AG09309 (cell line): ENCODE data around the gene BCORL1.
A peak's percentile ranks its signal among the peaks of the same experiment; 100 is the strongest.

Source experiments
- DNase-seq: peaks from one replicate; pipeline ENCODE4 v3.0.0-alpha.2; 2010; ENCODE audit warnings: low read depth
- H3K4me3 ChIP-seq: 2 replicates; pipeline ENCODE4 v1.5.1; 2011; ENCODE audit warnings: mild to moderate bottlenecking, low read depth, low read length, moderate library complexity; ENCODE audit not compliant: control insufficient read depth
- CTCF ChIP-seq: IDR thresholded peaks from 2 replicates; pipeline ENCODE4 v1.5.1; 2011; ENCODE audit warnings: mild to moderate bottlenecking, low read depth, low read length, inconsistent platforms; ENCODE audit not compliant: insufficient read depth, control insufficient read depth; ENCODE audit errors: missing control alignments

The BCORL1 gene

GRCh38 chrX:130094696-130095095 is 112.3 kb downstream of the BCORL1 start:
- TF ChIP-seq CTCF = no peak
- no peak overlapping the region for H3K4me3 ChIP-seq
- DNase-seq = no peak

GRCh38 chrX:130095249-130096030 is 113.0 kb downstream of the BCORL1 start:
- H3K4me3 ChIP-seq = no peak overlapping the region
- DNase-seq = no peak
- TF ChIP-seq CTCF = no peak

- DNase-seq = no peak
- TF ChIP-seq CTCF = no peak
- no peak overlapping the region for H3K4me3 ChIP-seq
Observed at GRCh38 chrX:130097507-130098209, 115.2 kb downstream of the BCORL1 start.

- DNase-seq = no peak
- TF ChIP-seq CTCF = no peak
- no peak overlapping the region for H3K4me3 ChIP-seq
Observed at GRCh38 chrX:130098210-130098552, 115.7 kb downstream of the BCORL1 start.

GRCh38 chrX:130100180-130100579 is 117.7 kb downstream of the BCORL1 start:
- no peak for TF ChIP-seq CTCF
- DNase-seq = peak; percentile 64
- H3K4me3 ChIP-seq = no peak overlapping the region

- no peak for DNase-seq
- TF ChIP-seq CTCF = no peak
- H3K4me3 ChIP-seq = no peak overlapping the region
Observed at GRCh38 chrX:130103605-130104004, 121.2 kb downstream of the BCORL1 start.
